GM12875 (cell line): ENCODE results near the gene SHH.
A peak's percentile ranks its signal among the peaks of the same experiment; 100 is the strongest.
"Not testable (repeated sequence)": the region's sequence is repeated elsewhere in the genome, so short reads cannot be mapped to it uniquely, and the experiment has no call there.

ENCODE experiments used
- H3K4me3 ChIP-seq: one replicate; pipeline ENCODE4 v1.5.1; 2011; ENCODE audit warnings: low read depth, low read length, control low read depth
- CTCF ChIP-seq: IDR thresholded peaks from 2 replicates; pipeline ENCODE4 v1.5.1; 2011; ENCODE audit warnings: low read depth, mild to moderate bottlenecking, control low read depth, inconsistent platforms, low read length, moderate library complexity, borderline replicate concordance; ENCODE audit not compliant: insufficient read depth

The SHH gene

GRCh38 chr7:155818820-155819168 is 6.5 kb upstream of the SHH start:
- H3K4me3 ChIP-seq: no peak overlapping the region
- TF ChIP-seq CTCF: no peak

GRCh38 chr7:155818154-155818819 is 6.0 kb upstream of the SHH start:
- no peak overlapping the region for H3K4me3 ChIP-seq
- TF ChIP-seq CTCF: no peak

GRCh38 chr7:155817515-155817914 is 5.3 kb upstream of the SHH start:
- H3K4me3 ChIP-seq: not testable (repeated sequence)

- TF ChIP-seq CTCF: no peak
- no peak overlapping the region for H3K4me3 ChIP-seq
Observed at GRCh38 chr7:155816996-155817395, 4.7 kb upstream of the SHH start.

GRCh38 chr7:155816192-155816508 is 3.9 kb upstream of the SHH start:
- H3K4me3 ChIP-seq: no peak overlapping the region
- TF ChIP-seq CTCF: no peak

GRCh38 chr7:155815332-155816191 is 3.3 kb upstream of the SHH start:
- no peak overlapping the region for H3K4me3 ChIP-seq
- TF ChIP-seq CTCF: peak; percentile 95

GRCh38 chr7:155814316-155815276 is 2.3 kb upstream of the SHH start:
- no peak overlapping the region for H3K4me3 ChIP-seq
- no peak for TF ChIP-seq CTCF
